AG20443 (cell line): ENCODE results near the gene ZNF578.
"Not testable (repeated sequence)": the region's sequence is repeated elsewhere in the genome, so short reads cannot be mapped to it uniquely, and the experiment has no call there.

Source experiments
- DNase-seq: peaks from one replicate; pipeline ENCODE4 v3.0.0; 2012; ENCODE audit warnings: low spot score, mixed read lengths

The ZNF578 gene

DNA sequence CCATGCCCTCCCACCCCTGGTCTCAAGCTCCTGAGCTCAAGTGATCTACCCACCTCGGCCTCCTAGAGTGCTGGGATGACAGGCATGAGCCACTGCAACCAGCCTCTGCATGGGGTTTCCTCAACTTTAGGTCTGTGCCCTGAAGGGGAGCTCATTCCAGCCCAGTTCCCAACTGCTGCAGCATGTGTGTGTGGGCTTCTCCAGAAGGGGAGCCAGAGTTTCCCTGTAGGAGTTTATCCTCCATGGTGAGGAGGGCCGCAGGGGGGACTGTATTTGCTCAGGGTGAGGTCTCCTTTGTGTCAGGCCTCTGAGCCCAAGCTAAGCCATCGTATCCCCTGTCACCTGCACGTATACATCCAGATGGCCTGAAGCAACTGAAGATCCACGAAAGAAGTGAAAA is 62.8 kb downstream of the ZNF578 start:
- DNase-seq, result no peak

DNA sequence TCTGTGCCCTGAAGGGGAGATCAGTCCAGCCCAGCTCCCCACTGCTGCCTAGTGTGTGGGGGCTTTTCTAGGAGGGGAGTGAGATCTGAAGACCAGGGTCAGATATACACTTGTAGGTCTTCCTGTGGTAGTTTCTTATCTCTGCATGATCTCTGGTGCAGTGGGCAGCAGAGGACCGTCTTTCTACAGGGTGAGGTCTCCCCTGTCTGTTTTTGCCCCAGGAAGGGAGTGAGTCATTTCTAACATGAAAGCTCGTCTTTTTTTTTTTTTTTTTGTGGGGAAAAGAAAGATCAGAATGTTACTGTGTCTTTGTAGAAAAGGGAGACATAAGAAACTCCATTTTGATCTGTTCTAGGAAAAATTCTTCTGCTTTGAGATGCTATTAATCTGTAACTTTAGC is 65.3 kb downstream of the ZNF578 start:
- DNase-seq, result no peak

DNA sequence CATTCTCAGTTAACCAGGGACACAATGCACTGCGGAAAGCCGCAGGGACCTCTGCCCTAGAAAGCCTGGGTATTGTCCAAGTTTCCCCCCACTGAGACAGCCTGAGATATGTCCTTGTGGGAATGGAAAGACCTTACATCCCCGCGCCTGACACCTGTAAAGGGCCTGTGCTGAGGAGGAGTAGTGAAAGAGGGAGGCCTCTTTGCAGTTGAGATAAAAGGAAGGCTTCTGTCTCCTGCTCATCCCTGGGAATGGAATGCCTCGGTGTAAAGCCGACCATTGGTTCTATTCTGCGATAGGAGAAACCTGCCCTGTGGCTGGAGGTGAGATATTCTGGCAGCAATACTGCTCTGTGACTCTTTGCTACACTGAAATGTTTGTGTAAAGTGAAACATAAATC is 65.8 kb downstream of the ZNF578 start:
- not testable (repeated sequence) for DNase-seq

DNA sequence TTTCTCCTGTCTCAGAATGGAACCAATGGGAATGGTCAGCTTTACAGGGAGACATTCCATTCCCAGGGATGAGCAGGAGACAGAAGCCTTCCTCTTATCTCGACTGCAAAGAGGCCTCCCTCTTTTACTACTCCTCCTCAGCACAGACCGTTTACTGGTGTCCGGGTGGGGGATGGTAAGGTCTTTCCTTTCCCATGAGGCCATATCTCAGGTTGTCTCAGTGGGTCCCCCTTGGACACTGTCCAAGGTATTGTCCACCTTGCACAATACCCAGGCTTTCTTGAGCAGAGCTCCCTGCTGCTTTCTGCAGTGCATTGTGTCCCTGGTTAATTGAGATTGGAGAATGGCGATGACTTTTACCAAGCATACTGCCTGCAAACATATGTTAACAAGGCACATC is 66.7 kb downstream of the ZNF578 start:
- no peak for DNase-seq

DNA sequence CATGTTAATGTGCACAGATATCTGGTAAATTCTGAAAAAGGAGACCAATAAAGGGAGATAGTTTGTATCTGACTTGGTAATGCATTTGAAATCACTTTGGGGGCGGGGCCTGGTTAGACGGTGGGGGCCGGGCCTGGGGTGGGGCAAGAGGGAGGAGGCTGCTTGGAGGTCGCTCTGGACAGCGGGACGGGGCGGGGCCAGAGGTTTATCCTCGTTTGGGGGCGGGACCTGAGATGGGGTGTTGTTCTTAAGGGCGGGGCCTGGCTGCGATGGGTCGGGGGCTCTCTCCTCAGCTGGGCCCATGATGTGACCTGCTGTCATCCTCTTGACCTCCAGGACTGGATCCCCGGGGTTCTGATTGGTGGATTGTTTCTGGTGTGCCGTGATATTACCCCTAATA is 69.2 kb downstream of the ZNF578 start:
- no peak for DNase-seq

DNA sequence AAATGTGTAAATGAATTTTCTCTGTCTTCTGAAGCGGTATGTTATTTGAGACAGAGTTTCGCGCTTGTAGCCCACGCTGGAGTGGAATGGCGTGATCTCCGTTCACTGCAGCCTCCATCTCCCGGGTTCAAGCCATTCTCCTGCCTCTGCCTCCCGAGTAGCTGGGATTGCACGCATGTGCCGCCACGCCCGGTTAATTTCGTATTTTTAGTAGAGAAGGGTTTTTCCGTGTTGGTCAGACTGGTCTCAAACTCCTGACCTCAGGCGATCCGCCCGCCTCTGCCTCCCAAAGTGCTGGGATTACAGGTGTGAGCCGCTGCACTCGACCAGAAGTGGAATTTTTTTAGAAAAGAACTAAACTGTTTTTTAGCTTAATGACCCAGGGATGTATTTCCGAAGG is 70.7 kb downstream of the ZNF578 start:
- DNase-seq, result no peak

DNA sequence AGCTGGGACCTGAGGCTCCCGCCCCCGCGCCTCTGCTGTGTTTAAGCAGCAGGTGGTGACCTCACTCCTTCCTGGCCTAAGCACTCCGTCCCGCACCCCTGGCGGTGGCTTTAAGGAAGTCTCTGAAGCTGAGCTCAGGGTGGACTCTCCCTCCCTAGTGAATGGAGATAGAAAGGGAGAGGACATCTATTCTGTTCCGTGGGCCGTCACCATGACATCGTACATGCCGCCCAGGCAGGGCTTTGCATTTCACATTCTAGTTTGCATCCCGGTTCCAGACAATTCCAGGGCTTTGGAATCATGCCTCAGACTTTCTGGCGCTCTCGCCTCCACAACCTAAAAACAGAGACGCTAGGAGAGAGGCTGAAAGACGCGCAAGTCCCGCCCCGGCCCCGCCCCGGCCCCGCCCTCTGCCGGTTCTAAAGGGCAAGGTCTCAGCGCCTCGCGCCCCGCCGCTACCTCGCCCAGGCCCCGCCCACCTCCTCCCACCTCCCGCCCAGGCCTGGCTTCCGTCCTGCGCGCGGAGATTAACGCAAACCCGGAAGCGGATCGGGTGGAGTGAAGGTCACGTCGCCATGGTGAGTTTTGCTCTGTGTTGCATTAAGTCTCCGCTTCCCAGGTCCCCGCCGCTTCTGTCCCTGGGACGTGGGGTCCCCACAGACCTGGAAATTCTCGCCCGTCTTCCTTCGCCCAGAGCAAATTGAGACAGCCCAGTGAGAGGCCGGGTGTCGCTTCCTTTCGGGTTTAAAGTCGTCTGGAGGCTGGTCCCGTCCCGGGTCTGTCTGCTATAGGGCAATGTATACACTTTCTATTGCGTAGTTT is 74.0 kb downstream of the ZNF578 start, which contains the start of gene ZNF808:
ZNF808 (plus strand) TSS at position 535 of the 822 bp plus-strand sequence. CDS start 15,617 bp downstream, outside the sequence.
- peak; percentile 94 for DNase-seq

DNA sequence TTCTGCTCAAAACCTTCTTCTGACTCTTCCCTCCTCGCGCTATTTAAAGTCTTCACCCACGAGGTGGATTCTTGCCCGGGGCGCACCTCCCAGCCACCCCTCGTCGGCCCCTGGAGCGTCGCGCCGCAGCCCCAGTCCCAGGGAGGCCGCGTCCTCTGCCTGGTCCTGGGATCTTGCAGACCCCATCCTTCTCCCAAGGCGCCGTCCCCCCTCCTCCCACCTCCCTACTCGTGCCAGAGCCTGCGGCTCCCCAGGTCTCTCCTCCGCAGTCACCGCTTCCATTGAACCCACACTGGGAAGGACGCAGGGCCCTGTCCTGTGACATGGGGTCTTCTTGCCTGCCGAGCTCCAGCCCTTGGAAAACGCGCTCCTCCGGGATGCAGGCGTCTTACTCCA is 74.6 kb downstream of the ZNF578 start:
- no peak for DNase-seq

DNA sequence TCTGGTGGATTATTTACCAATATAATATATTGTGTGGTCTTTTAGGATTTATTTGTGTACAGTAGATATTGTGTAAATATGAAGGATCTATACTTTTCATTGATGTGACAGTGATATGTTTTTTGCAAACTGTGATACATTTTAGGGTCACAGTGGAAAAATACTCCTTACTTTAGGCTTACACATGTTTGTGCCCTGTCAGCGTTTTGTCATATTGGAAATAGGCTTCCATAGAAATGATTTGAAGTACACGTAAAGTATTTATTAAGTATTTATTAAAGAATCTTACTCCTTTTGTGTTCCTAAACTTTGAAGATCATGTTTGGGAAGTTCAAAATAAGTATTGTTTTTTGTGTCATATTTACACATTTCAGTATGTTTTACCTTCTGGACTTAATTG is 79.1 kb downstream of the ZNF578 start:
- no peak for DNase-seq

DNA sequence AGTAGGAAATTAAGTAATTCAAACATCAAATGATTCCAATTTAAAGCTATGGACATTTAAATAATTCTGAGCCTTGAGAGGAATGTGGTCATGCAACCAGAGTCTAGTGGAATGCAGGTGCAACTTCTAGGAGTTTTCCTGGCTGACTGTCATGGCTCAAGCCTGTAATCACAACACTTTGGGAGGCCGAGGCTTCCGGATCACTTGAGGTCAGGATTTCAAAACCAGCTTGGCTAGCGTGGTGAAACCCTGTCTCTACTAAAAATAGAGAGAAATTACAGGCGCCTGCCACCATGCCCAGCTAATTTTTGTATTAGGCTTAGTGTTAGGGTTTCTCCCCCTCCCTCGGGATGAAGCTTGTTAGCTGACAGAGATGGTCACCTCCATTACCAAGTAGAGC is 80.5 kb downstream of the ZNF578 start:
- DNase-seq, result no peak

DNA sequence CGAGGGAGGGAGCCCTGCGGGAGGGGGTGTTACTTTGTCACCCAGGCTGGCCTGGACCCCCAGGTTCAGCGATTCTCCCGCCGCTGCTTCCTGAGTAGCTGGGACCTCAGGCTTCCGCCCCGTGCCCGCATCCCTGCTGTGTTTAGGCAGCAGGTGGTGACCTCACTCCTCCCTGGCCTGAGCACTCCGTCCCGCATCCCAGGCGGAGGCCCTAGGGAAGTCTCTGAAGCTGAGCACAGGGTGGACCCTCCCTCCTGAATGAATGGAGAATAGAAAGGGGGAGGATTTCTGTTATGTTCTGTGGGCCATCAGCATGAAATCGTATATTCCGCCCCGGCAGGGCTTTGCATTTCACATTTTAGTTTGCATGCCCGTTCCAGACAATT is 82.0 kb downstream of the ZNF578 start:
- DNase-seq, result not testable (repeated sequence)

DNA sequence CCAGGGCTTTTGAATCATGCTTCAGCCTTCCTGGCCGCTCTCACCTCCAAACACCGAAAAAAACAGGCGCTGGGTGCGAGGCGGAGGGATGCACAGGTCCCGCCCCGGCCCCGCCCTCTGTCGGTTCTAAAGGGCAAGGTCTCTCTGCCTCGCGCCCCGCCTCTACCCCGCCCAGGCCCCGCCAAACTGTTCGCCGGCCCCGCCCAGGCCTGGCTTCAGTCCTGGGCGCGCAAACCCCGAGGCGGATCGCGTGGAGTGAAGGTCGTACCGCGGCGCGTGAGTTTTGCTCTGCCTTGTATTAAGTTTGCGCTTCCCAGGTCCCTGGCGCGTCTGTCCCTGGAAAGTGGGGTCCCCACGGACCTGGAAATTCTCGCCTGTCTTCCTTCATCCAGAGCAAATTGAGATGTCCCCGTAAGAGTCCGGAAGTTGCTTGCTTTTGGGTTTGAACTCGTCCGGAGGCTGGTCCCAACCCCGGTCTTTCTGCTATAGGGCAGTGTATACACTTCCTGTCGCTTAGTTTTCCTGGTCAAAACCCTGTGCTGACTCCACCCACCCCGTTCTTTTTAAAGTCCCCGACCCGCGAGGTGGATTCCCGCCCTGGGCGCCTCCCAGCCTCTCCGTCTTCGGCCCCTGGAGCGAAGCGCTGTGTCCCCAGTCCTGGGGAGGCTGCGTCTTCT is 82.6 kb downstream of the ZNF578 start:
- peak; percentile 92 for DNase-seq

DNA sequence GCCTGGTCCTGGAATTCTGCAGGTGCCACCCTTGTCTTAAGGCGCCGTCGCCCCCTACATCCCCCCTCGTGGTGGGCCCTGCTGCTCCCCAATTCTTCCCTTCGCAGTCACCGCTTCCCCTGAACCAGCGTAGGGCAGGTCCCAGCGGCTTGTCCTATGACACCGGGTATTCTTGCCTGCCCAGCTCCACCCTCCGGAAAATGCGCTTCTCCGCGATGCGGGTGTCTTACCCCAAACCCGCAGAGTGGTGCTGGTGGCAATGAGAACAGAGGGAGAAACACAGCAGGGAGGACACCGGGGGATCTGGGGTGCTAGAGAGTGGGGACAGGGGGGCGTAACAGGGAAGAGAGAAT is 83.1 kb downstream of the ZNF578 start:
- peak; percentile 16 for DNase-seq

DNA sequence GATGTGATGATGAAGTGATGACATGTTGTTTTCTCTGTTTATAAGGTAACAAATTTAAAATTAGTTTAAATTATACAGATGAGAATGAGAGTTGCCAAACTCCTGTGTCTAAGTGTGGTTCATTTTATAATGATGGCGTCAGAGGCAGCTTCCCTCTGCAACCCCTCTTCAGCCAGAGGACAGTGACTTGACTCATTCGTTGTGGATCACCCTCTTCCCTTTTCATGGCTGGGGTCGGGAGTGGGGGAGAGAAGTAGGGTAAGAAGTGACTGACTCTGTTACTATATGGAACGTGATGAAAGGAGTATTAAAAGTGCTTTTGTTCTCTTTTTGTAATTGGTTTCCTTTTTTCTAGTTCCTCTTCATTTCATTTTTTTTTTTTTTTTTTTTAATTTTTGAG is 85.5 kb downstream of the ZNF578 start:
- not testable (repeated sequence) for DNase-seq

DNA sequence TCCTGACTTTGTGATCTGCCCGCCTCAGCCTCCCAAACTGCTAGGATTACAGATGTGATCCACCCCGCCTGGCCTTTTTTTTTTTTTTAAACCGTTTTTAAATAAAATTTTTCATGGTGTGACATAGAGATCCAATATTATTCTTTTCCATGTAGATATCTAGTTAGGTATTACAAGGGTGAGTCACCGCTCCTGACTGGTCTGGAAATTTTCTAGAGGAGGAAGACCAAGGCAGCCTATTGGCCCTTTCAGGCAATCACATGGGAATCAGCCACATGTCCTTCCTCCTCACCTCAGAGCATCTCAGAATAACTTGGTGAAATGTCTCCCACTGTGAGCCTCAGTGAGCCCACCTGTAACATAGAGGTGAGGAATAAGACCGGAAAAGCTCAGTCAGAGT is 87.8 kb downstream of the ZNF578 start:
- DNase-seq, result not testable (repeated sequence)

DNA sequence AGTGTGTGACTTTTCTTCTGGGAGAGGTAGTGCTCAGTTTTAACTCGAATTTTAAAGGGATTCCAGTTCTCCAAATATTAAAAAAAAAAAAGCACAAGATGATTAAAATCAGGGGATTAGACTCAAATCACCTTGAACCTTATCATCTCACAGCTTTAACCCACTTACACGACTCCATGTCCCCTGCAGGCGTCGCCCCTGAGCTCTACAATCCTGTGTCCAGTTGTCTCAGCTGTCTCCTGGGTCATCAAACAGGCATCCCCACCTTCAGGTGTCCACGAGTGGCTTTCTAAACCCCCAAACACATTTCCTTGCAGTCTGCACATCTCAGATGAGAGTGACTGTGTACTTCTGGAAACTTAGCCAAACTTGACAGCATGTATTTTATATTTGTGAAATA is 88.3 kb downstream of the ZNF578 start:
- DNase-seq, result no peak

DNA sequence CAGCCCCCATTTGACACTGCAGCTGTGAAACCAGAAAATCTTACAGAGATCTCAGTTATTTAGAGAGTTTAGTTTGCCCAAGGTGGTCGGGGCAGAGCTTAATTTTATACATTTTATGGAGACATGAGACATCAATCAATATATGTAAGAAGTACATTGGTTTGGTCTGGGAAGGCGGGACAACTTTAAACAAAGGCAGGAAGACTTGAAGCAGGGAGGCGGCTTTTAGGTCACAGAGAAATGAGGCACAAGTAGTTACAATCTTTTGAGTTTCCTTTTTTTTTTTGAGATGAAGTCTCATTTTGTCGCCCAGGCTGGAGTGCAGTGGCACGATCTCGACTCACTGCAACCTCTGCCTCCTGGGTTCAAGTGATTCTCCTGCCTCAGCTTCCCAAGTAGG is 89.2 kb downstream of the ZNF578 start:
- not testable (repeated sequence) for DNase-seq

DNA sequence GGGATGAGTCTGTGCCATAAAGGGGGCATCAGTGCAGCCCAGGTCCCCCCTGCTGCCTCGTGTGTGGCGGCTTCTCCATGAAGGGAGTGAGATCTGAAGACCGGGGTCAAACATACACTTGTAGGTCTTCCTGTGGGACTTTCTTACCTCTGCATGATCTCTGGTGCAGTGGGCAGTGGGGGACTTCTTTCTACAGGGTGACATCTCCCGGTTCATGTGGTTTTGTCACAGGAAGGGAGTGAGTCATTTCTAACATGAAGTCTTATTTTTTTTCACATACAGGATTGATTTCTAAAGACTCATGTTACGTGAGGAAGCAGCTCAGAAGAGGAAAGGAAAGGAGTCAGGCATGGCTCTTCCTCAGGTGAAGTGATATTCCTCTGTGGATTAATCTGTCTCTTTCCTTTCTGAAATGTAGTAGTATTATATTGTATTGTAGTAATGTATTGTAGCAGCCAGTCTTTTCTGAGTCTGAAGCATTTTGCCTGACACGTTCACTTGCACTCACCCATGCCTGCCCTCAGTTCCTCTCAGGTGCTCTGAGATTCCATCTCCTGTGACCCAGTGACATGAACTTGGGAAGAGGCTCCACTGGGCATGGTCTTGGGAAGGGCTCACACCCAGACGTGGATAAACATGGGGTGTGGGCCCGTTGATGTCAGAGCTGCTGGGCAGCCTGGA is 89.8 kb downstream of the ZNF578 start:
- DNase-seq, result no peak

DNA sequence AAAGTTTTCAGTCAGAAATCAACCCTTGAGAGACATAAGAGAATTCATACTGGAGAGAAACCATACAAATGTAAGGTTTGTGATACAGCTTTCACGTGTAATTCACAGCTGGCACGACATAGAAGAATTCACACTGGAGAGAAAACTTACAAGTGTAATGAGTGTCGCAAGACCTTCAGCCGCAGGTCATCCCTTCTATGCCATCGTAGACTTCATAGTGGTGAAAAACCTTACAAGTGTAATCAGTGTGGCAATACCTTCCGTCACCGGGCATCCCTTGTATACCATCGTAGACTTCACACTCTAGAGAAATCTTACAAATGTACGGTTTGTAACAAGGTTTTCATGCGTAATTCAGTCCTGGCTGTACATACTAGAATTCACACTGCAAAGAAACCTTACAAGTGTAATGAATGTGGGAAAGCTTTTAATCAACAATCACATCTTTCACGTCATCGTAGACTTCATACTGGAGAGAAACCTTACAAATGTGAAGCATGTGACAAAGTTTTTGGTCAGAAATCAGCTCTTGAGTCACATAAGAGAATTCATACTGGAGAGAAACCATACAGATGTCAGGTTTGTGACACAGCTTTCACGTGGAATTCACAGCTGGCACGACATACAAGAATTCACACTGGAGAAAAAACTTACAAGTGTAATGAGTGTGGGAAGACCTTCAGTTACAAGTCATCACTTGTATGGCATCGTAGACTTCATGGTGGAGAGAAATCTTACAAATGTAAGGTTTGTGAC is 101.0 kb downstream of the ZNF578 start:
- DNase-seq, result no peak

DNA sequence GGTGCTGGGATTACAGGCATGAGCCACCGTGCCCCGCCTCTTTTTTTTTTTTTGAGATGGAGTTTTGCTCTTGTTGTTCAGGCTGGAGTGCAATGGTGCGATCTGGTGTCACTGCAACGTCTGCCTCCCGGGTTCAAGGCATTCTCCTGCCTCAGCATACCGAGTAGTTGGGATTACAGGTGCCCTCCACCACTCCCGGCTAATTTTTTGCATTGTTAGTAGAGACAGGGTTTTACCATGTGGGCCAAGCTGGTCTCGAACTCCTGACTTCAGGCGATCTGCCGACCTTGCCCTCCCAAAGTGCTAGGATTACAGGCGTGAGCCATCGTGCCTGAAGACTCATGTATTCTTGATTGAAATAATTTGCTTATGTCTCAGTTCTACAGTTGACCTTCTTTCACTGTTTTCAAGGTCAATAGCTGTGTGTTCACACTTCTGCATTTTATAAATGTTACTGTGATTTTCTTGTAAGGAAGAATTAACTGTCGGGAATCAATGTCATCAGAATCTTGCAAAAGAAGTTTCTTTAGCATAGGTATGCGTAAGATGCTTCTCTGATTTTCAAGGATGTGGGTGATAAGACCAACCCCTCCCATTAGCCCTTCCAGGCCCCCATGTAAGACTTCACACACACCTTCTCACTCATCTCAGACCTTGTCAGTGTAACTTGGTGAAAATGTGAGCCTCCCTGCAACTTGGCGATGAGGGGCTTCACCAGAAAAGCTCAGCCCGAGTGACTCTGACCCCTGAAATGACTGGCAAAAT is 104.1 kb downstream of the ZNF578 start:
- DNase-seq, result no peak

DNA sequence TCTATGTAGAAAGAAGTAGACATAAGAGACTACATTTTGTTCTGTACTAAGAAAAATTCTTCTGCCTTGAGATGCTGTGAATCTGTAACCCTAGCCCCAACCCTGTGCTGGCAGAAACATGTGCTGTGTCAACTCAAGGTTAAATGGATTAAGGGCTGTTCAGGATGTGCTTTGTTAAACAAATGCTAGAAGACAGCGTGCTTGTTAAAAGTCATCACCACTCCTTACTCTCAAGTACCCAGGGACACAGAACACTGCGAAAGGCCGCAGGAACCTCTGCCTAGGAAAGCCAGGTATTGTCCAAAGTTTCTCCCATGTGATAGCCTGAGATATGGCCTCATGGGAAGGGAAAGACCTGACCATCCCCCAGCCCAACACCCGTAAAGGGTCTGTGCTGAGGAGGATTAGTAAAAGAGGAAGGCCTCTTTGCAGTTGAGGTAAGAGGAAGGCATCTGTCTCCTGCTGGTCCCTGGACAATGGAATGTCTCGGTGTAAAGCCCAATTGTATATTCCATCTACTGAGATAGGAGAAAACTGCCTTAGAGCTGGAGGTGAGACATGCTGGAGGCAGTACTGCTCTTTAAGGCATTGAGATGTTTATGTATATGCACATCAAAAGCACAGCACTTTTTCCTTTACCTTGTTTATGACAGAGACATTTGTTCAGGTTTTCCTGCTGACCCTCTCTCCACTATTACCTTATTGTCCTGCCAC is 105.5 kb downstream of the ZNF578 start:
- not testable (repeated sequence) for DNase-seq
